Tibial artery (tissue), 4 donors: ENCODE data around the gene EMID1.

ENCODE experiments used
- DNase-seq, 2 donors: peaks; one replicate each; pipeline ENCODE4 v3.0.0-alpha.2; 2019
- H3K27ac ChIP-seq, 2 donors: fragments of 200-600 bp; sonication (generic) in 1 of 2; 1 replicate in 1 of 2; 2 replicates in 1 of 2; pipeline ENCODE4 v1.5.1; 2018 to 2019; ENCODE audit warnings: mild to moderate bottlenecking in 1 of 2
- H3K27me3 ChIP-seq, 2 donors: fragments of 200-600 bp; sonication (generic) in 1 of 2; one replicate each; pipeline versions ENCODE4 v1.5.1 to v1.6.0; 2016 to 2019
- H3K36me3 ChIP-seq, 3 donors: fragments of 200-600 bp; sonication (generic) in 2 of 3; one replicate each; pipeline ENCODE4 v1.5.1; 2016 to 2019; ENCODE audit warnings: mild to moderate bottlenecking in 2 of 3
- H3K4me1 ChIP-seq, 4 donors: fragments of 200-600 bp; sonication (generic) in 2 of 4; 1 replicate in 3 of 4; 2 replicates in 1 of 4; pipeline ENCODE4 v1.5.1; 2016 to 2019
- H3K4me3 ChIP-seq, 2 donors: fragments of 200-600 bp; sonication (generic) in 1 of 2; 1 replicate in 1 of 2; 2 replicates in 1 of 2; pipeline ENCODE4 v1.5.1; 2018 to 2019; ENCODE audit warnings: mild to moderate bottlenecking in 2 of 2
- H3K9me3 ChIP-seq, 3 donors: fragments of 200-600 bp; sonication (generic) in 1 of 3; one replicate each; pipeline ENCODE4 v1.5.1; 2016 to 2019
- CTCF ChIP-seq, 2 experiments: fragments of 200-600 bp in 1 of 2; fragments of 450-650 bp in 1 of 2; IDR thresholded peaks; one replicate each; pipeline ENCODE4 v1.5.1; 2017 to 2019; ENCODE audit warnings: antibody characterized with exemption in 2 of 2, mild to moderate bottlenecking in 1 of 2, moderate library complexity in 1 of 2
- intact Hi-C: fragments of 100-400 bp; cut with DNase I; formaldehyde crosslinking; loops from one replicate; pipeline ENCODE4 v1.15.0; 2023; ENCODE audit warnings: low total_unique reads

The EMID1 gene

GRCh38 chr22:29172216-29172615 is 33.5 kb upstream of the EMID1 start:
- H3K36me3 ChIP-seq = no peaks in the 10 kb centered on the region
- intact Hi-C loops = no loop called here
- no peak for TF ChIP-seq CTCF (IDR thresholded peaks at IDR 0.05)
- peaks cover 0 to 20% (median 20%) of the 10 kb centered on the region in 3 donors for H3K9me3 ChIP-seq
- peaks cover 0 to 13% of the 10 kb centered on the region in 2 donors for H3K27me3 ChIP-seq
- DNase-seq = peak in 1 of 2 donors; percentile 34
- H3K4me3 ChIP-seq = no peak overlapping the region
- H3K4me1 ChIP-seq = no peaks in the 10 kb centered on the region
- no peak overlapping the region for H3K27ac ChIP-seq

- Histone ChIP-seq H3K9me3 (peaks cover 0 to 20% (median 20%) of the 10 kb centered on the region in 3 donors), H3K27ac (no peak overlapping the region), H3K4me1 (no peaks in the 10 kb centered on the region), H3K27me3 (peaks cover 0 to 8% of the 10 kb centered on the region in 2 donors), H3K4me3 (no peak overlapping the region), H3K36me3 (no peaks in the 10 kb centered on the region)
- DNase-seq = no peak
- intact Hi-C loops = no loop called here
- no peak for TF ChIP-seq CTCF (IDR thresholded peaks at IDR 0.05)
These were observed 30.3 kb upstream of the EMID1 start for GRCh38 chr22:29175312-29175835.

- H3K27ac ChIP-seq = no peak overlapping the region
- intact Hi-C loops = no loop called here
- DNase-seq = peak in 1 of 2 donors; percentile 13
- no peaks in the 10 kb centered on the region for H3K4me1 ChIP-seq
- H3K36me3 ChIP-seq = no peaks in the 10 kb centered on the region
- TF ChIP-seq CTCF (IDR thresholded peaks at IDR 0.05) = no peak
- no peak overlapping the region for H3K4me3 ChIP-seq
- H3K27me3 ChIP-seq = peaks cover 0 to 4% of the 10 kb centered on the region in 2 donors
- H3K9me3 ChIP-seq = no peaks in the 10 kb centered on the region
These were observed 21.5 kb upstream of the EMID1 start for GRCh38 chr22:29183971-29184848.

DNA sequence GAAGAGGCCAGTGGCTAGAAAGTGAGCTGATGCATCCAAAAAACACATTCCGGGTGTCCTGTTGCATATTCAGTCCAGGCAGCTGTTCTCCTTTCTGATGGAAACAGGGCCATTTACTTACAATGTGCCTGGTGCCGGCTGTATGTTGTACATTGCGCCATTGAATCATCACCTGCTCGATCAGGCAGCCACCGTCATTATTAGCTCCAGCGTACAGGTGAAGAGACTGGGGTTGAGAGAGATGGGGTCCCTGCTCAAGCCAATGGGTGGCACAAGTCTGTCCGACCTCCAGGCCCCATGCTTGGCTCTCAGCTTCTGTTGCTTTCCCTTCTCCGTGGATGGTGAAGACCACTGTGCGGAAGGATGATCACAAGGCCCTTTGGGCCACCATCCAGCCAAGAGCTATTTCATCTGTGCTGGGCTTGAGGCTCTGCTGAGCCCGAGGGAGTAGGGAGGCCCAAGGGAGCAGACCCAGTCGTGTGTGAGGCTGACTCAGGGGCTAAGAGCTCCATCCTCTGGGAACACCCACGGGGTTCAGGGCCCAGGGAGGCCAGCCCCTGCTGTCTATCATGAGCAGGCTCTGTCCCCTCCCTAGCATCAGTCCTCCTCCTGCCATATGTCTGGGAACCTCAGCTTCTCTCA is 20.7 kb upstream of the EMID1 start:
- no peak for TF ChIP-seq CTCF (IDR thresholded peaks at IDR 0.05)
- Histone ChIP-seq H3K27ac (no peak overlapping the region), H3K36me3 (no peaks in the 10 kb centered on the region), H3K4me1 (no peaks in the 10 kb centered on the region), H3K27me3 (peaks cover 0 to 8% of the 10 kb centered on the region in 2 donors), H3K4me3 (no peak overlapping the region), H3K9me3 (no peaks in the 10 kb centered on the region)
- intact Hi-C loops = no loop called here
- peak in 1 of 2 donors; percentile 24 for DNase-seq

GRCh38 chr22:29186302-29186701 is 19.4 kb upstream of the EMID1 start:
- no peak for DNase-seq
- Histone ChIP-seq H3K4me1 (no peaks in the 10 kb centered on the region), H3K27me3 (peaks cover 0 to 8% of the 10 kb centered on the region in 2 donors), H3K9me3 (no peaks in the 10 kb centered on the region), H3K4me3 (no peak overlapping the region), H3K27ac (no peak overlapping the region), H3K36me3 (no peaks in the 10 kb centered on the region)
- intact Hi-C loops = no loop called here
- TF ChIP-seq CTCF (IDR thresholded peaks at IDR 0.05) = no peak
